ENCODE results near the gene KLK1. TPM values are rescaled to one million over a fixed set of nuclear protein-coding genes. Genes with fewer than 3 reads are reported as not detected.

The KLK1 gene
- total RNA-seq, 4 donors from 2014 or later = 0.78 to 1.8 (median 1.5) TPM; not detected in 1

DNA sequence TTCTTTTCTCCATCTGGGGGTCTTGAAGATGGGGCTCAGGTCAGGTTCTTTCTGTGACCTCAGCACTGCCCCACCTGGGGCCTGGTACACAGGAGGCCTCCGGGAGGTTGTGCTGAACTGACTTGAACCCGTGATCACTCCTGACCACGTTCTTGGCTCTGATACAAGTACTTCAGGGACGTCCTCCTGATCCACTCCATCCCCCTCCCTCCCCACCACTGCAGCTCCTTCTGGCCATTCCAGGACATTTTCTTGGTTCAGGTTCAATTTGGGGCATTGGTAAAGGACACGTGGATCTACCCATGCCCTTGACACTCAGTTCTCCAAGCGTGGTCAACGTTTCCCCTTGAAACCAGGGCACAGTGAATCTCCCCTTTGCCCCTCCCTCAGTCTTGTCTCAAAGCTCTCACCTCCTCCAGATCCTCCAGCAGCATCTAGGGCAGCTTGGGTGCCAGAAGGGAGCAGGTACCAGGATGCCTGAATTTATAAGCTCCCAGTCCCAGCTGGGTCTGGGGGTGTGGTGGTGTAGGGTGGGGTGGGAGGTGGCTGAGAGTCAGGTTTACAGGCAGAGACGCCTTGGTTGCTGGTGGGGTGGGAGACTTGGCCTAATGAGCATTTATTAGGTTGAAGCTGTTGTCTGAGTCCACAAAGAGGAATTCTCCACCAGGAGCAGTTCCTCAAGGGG lies 9.7 kb upstream of the KLK1 start, which contains the start of gene KLK15:
TSS of gene KLK15 (minus strand) at position 458 of the 685 bp plus-strand sequence. CDS start 2,082 bp downstream, outside the sequence.
- H3K4me1 ChIP-seq = peaks cover 0 to 14% (median 3%) of the 10 kb centered on the region in 4 donors
- no peak for TF ChIP-seq POLR2A (IDR thresholded peaks at IDR 0.05)
- TF ChIP-seq EP300 (IDR thresholded peaks at IDR 0.05) = no peak
- TF ChIP-seq, protein P1, sequence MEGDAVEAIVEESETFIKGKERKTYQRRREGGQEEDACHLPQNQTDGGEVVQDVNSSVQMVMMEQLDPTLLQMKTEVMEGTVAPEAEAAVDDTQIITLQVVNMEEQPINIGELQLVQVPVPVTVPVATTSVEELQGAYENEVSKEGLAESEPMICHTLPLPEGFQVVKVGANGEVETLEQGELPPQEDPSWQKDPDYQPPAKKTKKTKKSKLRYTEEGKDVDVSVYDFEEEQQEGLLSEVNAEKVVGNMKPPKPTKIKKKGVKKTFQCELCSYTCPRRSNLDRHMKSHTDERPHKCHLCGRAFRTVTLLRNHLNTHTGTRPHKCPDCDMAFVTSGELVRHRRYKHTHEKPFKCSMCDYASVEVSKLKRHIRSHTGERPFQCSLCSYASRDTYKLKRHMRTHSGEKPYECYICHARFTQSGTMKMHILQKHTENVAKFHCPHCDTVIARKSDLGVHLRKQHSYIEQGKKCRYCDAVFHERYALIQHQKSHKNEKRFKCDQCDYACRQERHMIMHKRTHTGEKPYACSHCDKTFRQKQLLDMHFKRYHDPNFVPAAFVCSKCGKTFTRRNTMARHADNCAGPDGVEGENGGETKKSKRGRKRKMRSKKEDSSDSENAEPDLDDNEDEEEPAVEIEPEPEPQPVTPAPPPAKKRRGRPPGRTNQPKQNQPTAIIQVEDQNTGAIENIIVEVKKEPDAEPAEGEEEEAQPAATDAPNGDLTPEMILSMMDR (IDR thresholded peaks at IDR 0.05) = no peak
- DNase-seq (ENCODE audit: low spot score in 2 of 2) = no peak
- H3K36me3 ChIP-seq = no peaks in the 10 kb centered on the region
- H3K27me3 ChIP-seq = peaks cover 2 to 40% of the 10 kb centered on the region in 2 donors
- WGBS, 2 donors = 66 to 69% methylated on average over 8 of the region's 8 CpGs
- H3K27ac ChIP-seq = no peak within 1 kb of the TSS
- no peaks in the 10 kb centered on the region for H3K9me3 ChIP-seq
- no peak within 1 kb of the TSS for H3K4me3 ChIP-seq

DNA sequence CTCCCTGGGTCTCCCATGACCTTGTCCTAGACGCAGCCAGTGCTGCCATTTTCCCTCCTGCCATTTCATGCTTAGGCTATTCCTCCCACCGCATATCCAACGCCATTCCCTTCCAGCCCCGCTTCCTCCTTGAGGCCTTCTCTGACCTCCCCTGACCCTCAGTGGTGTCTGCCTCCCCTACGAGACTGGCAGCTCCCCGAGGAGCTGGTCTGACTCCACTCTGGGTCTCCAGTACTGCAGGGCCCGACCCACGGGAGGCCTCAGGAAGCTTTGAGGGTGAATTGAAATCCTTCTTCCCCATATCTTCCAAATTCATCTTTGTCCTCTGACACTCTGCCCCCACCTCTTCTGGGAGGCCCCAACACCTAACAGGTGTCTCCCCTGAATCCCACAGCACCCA lies 9.1 kb upstream of the KLK1 start:
- TF ChIP-seq EP300 (IDR thresholded peaks at IDR 0.05) = no peak
- TF ChIP-seq POLR2A (IDR thresholded peaks at IDR 0.05) = no peak
- TF ChIP-seq, protein P1 (IDR thresholded peaks at IDR 0.05) = no peak
- H3K9me3 ChIP-seq = no peaks in the 10 kb centered on the region
- peaks cover 2 to 39% of the 10 kb centered on the region in 2 donors for H3K27me3 ChIP-seq
- H3K4me3 ChIP-seq = no peak overlapping the region
- peaks cover 0 to 14% (median 3%) of the 10 kb centered on the region in 4 donors for H3K4me1 ChIP-seq
- H3K27ac ChIP-seq = no peak overlapping the region
- no peak for DNase-seq (ENCODE audit: low spot score in 2 of 2)
- WGBS, 2 donors = 90 to 93% methylated on average over 8 of the region's 8 CpGs
- H3K36me3 ChIP-seq = no peaks in the 10 kb centered on the region

DNA sequence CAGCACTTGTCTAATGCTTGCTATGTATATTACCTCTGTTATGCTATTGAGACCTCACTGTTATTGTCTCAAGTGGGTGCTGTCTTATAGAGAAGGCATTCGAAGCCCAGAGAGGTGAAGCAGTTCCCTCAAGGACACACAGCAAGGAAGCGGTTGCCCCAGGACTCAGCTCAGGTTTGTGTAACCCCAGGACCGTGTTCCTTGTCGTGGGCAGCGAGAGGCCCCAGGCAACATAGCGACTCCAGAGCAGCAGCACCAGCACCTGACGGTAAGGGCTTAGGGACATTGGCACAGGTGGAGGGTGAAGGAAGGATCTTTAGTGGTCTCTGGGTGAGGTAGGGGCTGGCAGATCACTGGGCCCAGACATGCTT lies 7.4 kb upstream of the KLK1 start:
- H3K4me1 ChIP-seq = peaks cover 0 to 9% (median 3%) of the 10 kb centered on the region in 4 donors
- no peak for DNase-seq (ENCODE audit: low spot score in 2 of 2)
- WGBS, 2 donors = 69 to 81% methylated on average over 7 of the region's 7 CpGs
- no peak overlapping the region for H3K4me3 ChIP-seq
- no peaks in the 10 kb centered on the region for H3K36me3 ChIP-seq
- peaks cover 2 to 25% of the 10 kb centered on the region in 2 donors for H3K27me3 ChIP-seq
- peaks cover 0 to 9% (median 0%) of the 10 kb centered on the region in 4 donors for H3K9me3 ChIP-seq
- TF ChIP-seq, protein P1 (IDR thresholded peaks at IDR 0.05) = no peak
- no peak for TF ChIP-seq POLR2A (IDR thresholded peaks at IDR 0.05)
- TF ChIP-seq EP300 (IDR thresholded peaks at IDR 0.05) = no peak
- no peak overlapping the region for H3K27ac ChIP-seq

DNA sequence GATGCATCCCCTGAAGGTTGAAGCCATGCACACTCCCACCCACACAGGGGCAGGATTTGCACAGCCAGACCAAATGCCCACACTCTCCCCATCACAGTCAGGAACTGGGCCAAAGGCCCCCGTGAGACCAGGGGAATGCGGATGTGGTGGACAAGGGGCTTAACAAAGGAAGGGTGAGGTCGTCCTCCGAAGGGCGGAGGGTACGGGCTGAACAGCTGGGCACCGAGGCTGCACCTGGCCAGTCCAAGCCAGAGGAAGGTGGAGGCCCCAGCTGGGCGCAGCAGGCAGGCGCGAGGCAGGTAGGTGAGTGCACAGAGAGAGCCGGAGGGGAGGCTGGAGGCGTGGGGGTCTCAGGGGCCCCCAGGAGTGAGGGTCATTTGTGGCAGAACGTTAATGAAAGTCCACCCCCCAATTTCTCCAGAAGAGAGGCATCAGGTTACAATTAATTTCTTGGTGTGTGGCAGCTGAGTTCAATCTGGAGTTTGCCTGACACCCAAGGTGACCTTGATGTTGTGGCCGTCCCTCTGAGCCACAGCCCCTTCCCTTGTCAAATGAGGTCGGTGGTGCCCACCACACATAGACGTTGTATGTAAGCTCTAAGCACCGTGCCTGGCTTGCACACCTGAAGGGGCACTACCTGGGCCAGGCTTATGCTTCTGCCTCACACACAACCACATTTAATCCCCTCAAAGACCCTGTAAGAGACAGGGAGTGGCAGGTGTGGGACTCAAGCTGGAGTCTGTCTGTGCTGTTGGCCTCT lies 6.9 kb upstream of the KLK1 start:
- Histone ChIP-seq H3K4me3 (no peak overlapping the region), H3K27ac (no peak overlapping the region), H3K36me3 (no peaks in the 10 kb centered on the region), H3K27me3 (peaks cover 2 to 21% of the 10 kb centered on the region in 2 donors), H3K9me3 (peaks cover 0 to 9% (median 0%) of the 10 kb centered on the region in 4 donors), H3K4me1 (peaks cover 0 to 3% (median 1%) of the 10 kb centered on the region in 4 donors)
- no peak for TF ChIP-seq POLR2A (IDR thresholded peaks at IDR 0.05)
- TF ChIP-seq, protein P1 (IDR thresholded peaks at IDR 0.05) = no peak
- TF ChIP-seq EP300 (IDR thresholded peaks at IDR 0.05) = no peak
- DNase-seq (ENCODE audit: low spot score in 2 of 2) = no peak
- WGBS, 2 donors = 42 to 48% methylated on average over 17 of the region's 17 CpGs

DNA sequence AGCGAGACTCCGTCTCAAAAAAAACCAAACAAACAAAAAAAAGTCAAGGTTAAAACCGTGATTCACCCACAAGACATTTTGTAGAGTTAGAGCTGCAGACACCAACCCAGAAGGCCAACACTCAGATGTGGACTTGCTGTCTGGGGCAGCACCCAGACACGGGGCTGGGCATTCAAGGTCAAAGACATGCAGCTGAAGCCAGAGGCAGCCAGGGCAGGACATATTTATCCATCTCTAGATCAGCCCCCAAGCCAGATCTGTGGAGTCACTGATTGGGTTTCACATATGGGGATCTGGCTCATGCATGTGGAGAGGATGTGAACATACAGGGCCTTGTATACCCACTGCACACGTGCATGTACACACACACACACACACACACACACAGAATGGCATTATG lies 6.2 kb upstream of the KLK1 start:
- TF ChIP-seq, protein P1 (IDR thresholded peaks at IDR 0.05) = no peak
- no peak for TF ChIP-seq EP300 (IDR thresholded peaks at IDR 0.05)
- no peak for TF ChIP-seq POLR2A (IDR thresholded peaks at IDR 0.05)
- H3K9me3 ChIP-seq = peaks cover 0 to 9% (median 0%) of the 10 kb centered on the region in 4 donors
- peaks cover 2 to 14% of the 10 kb centered on the region in 2 donors for H3K27me3 ChIP-seq
- H3K27ac ChIP-seq = no peak overlapping the region
- no peak for DNase-seq (ENCODE audit: low spot score in 2 of 2)
- WGBS, 2 donors = 70 to 75% methylated on average over 5 of the region's 5 CpGs
- no peaks in the 10 kb centered on the region for H3K36me3 ChIP-seq
- no peaks in the 10 kb centered on the region for H3K4me1 ChIP-seq
- H3K4me3 ChIP-seq = no peak overlapping the region

Data from tibial nerve (tissue), 4 donors.